MM.1S (cell line): ENCODE measurements around the gene SFXN5.

Experiments
- DNase-seq: peaks from one replicate; pipeline ENCODE4 v3.0.0-alpha.2; 2015
- H2AFZ ChIP-seq: fragments of 300-600 bp; sonication (generic); 2 replicates; pipeline ENCODE4 v1.6.0; 2016; ENCODE audit warnings: antibody characterized with exemption, low read length
- H3F3A ChIP-seq: fragments of 300-600 bp; sonication (generic); 2 replicates; pipeline ENCODE4 v1.6.1; 2016; ENCODE audit warnings: mild to moderate bottlenecking, antibody characterized with exemption, low read length, moderate library complexity, mixed read lengths; ENCODE audit not compliant: insufficient read depth
- H3K27ac ChIP-seq: fragments of 300-600 bp; sonication (generic); 2 replicates; pipeline ENCODE4 v1.5.1; 2016; ENCODE audit warnings: mild to moderate bottlenecking, low read length
- H3K27me3 ChIP-seq: fragments of 300-600 bp; sonication (generic); replicated peaks from 2 replicates; pipeline ENCODE4 v1.6.0; 2016; ENCODE audit warnings: low read length; ENCODE audit not compliant: insufficient read depth
- H3K36me3 ChIP-seq: fragments of 300-600 bp; sonication (generic); replicated peaks from 2 replicates; pipeline ENCODE4 v1.6.1; 2016; ENCODE audit warnings: mild to moderate bottlenecking, low read length, mixed read lengths; ENCODE audit not compliant: insufficient read depth
- H3K4me1 ChIP-seq: fragments of 300-600 bp; sonication (generic); 2 replicates; pipeline ENCODE4 v1.6.1; 2016; ENCODE audit warnings: low read length, mixed read lengths
- H3K4me2 ChIP-seq: fragments of 300-600 bp; sonication (generic); 2 replicates; pipeline ENCODE4 v1.6.0; 2016; ENCODE audit warnings: low read depth, low read length
- H3K4me3 ChIP-seq: fragments of 300-600 bp; sonication (generic); 2 replicates; pipeline ENCODE4 v1.5.1; 2016; ENCODE audit warnings: low read length, mixed read lengths
- H3K79me2 ChIP-seq: fragments of 300-600 bp; sonication (generic); 2 replicates; pipeline ENCODE4 v1.6.1; 2016; ENCODE audit warnings: mixed run types, low read length, mixed read lengths
- H3K9ac ChIP-seq: fragments of 300-600 bp; sonication (generic); 2 replicates; pipeline ENCODE4 v1.6.1; 2016; ENCODE audit warnings: low read length, mixed read lengths
- H3K9me2 ChIP-seq: fragments of 300-600 bp; sonication (generic); replicated peaks from 2 replicates; pipeline ENCODE4 v1.6.1; 2016; ENCODE audit warnings: mild to moderate bottlenecking, low read length, mixed read lengths; ENCODE audit not compliant: insufficient read depth
- H3K9me3 ChIP-seq: fragments of 300-600 bp; sonication (generic); replicated peaks from 2 replicates; pipeline ENCODE4 v1.6.1; 2016; ENCODE audit warnings: mild to moderate bottlenecking, low read length, mixed read lengths; ENCODE audit not compliant: insufficient read depth
- H4K20me1 ChIP-seq: fragments of 300-600 bp; sonication (generic); 2 replicates; pipeline ENCODE4 v1.6.1; 2016; ENCODE audit warnings: mild to moderate bottlenecking, low read length, moderate library complexity, mixed read lengths; ENCODE audit not compliant: insufficient read depth
- EZH2 ChIP-seq: fragments of 300-600 bp; sonication (generic); optimal IDR thresholded peaks from 2 replicates; pipeline ENCODE3; 2017; ENCODE audit warnings: low read depth, mild to moderate bottlenecking, antibody characterized with exemption, low read length, mixed read lengths
- EZH2phosphoT487 ChIP-seq: fragments of 300-600 bp; sonication (generic); IDR thresholded peaks from 2 replicates; pipeline ENCODE4 v1.6.1; 2018; ENCODE audit warnings: antibody characterized with exemption, low read length
- TF ChIP-seq, protein P1 (sequence below): fragments of 300-600 bp; sonication (generic); IDR thresholded peaks from 2 replicates; pipeline ENCODE4 v1.5.1; 2016; ENCODE audit warnings: antibody characterized with exemption, low read length, mixed read lengths

Gene SFXN5

GRCh38 chr2:72898585-72898906 lies 173.0 kb downstream of the SFXN5 start:
- Histone ChIP-seq H2AFZ (no peak overlapping the region), H3K27ac (no peak overlapping the region), H3K36me3 (no peaks in the 10 kb centered on the region), H3K9me3 (no peaks in the 10 kb centered on the region), H3F3A (no peaks in the 10 kb centered on the region), H3K9ac (no peak overlapping the region), H3K79me2 (no peaks in the 10 kb centered on the region), H3K4me3 (no peak overlapping the region), H3K27me3 (no peaks in the 10 kb centered on the region), H3K4me1 (no peaks in the 10 kb centered on the region), H4K20me1 (no peaks in the 10 kb centered on the region), H3K4me2 (no peak overlapping the region), H3K9me2 (no peaks in the 10 kb centered on the region)
- TF ChIP-seq EZH2 (no peak), EZH2phosphoT487 (no peak)
- no peak for DNase-seq

DNA sequence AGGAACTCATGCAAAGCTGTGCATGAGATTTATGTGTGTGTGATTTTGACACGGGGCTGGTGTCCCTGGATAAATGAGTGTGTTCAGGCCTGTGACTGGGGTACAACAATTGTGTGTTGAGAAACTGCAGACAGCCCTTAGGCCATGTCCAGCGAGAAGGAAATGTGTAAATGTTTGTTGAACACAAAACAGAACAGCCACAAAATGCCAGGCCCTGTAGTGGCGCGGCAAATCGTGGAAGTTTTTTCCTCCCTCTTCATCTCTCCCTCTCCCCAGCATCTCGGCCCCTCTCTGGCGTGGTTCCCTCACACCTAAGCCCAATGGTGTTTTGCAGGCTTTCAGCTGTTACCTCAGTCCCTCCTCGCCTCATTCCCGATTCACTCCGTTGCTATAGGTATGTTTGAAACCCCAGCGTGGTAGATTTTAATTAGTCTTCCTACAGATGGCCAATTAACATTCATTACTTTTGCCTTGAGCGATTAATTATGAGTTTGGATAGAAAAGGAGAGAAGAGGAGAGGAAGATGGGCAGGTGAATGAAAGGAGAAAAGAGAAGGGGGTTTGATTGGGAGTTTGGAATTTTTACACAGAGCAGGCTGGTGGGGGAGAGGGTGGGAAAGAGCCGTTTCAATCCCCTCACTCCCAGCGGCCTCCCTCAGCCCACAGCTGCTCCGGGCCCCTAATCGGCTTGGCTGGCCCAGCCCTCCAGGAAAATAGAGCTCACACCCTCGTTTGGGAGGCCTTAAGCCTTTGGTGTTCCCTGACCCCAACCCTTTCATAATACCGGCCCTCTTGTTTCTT lies 173.5 kb downstream of the SFXN5 start:
- Histone ChIP-seq H3K9me2 (no peaks in the 10 kb centered on the region), H2AFZ (no peak overlapping the region), H3F3A (no peaks in the 10 kb centered on the region), H3K9ac (no peak overlapping the region), H3K36me3 (no peaks in the 10 kb centered on the region), H3K27ac (no peak overlapping the region), H4K20me1 (no peaks in the 10 kb centered on the region), H3K79me2 (no peaks in the 10 kb centered on the region), H3K4me3 (no peak overlapping the region), H3K4me1 (no peaks in the 10 kb centered on the region), H3K4me2 (no peak overlapping the region), H3K9me3 (no peaks in the 10 kb centered on the region), H3K27me3 (no peaks in the 10 kb centered on the region)
- TF ChIP-seq EZH2, result no peak
- TF ChIP-seq EZH2phosphoT487, result no peak
- TF ChIP-seq, protein P1, sequence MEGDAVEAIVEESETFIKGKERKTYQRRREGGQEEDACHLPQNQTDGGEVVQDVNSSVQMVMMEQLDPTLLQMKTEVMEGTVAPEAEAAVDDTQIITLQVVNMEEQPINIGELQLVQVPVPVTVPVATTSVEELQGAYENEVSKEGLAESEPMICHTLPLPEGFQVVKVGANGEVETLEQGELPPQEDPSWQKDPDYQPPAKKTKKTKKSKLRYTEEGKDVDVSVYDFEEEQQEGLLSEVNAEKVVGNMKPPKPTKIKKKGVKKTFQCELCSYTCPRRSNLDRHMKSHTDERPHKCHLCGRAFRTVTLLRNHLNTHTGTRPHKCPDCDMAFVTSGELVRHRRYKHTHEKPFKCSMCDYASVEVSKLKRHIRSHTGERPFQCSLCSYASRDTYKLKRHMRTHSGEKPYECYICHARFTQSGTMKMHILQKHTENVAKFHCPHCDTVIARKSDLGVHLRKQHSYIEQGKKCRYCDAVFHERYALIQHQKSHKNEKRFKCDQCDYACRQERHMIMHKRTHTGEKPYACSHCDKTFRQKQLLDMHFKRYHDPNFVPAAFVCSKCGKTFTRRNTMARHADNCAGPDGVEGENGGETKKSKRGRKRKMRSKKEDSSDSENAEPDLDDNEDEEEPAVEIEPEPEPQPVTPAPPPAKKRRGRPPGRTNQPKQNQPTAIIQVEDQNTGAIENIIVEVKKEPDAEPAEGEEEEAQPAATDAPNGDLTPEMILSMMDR, result no peak
- no peak for DNase-seq

- Histone ChIP-seq H3F3A (no peaks in the 10 kb centered on the region), H3K4me2 (no peak overlapping the region), H3K4me3 (no peak overlapping the region), H4K20me1 (no peaks in the 10 kb centered on the region), H3K79me2 (no peaks in the 10 kb centered on the region), H3K27me3 (no peaks in the 10 kb centered on the region), H3K36me3 (no peaks in the 10 kb centered on the region), H3K27ac (no peak overlapping the region), H3K9me2 (no peaks in the 10 kb centered on the region), H3K4me1 (no peaks in the 10 kb centered on the region), H3K9me3 (no peaks in the 10 kb centered on the region), H2AFZ (no peak overlapping the region), H3K9ac (no peak overlapping the region)
- no peak for DNase-seq
- TF ChIP-seq EZH2 (no peak), EZH2phosphoT487 (no peak)
- TF ChIP-seq, protein P1, result no peak
These were observed 175.1 kb downstream of the SFXN5 start for GRCh38 chr2:72896446-72896845.

GRCh38 chr2:72895759-72896281 lies 175.7 kb downstream of the SFXN5 start:
- Histone ChIP-seq H3K4me3 (no peak overlapping the region), H3K4me1 (no peaks in the 10 kb centered on the region), H2AFZ (no peak overlapping the region), H3K79me2 (no peaks in the 10 kb centered on the region), H3F3A (no peaks in the 10 kb centered on the region), H3K36me3 (no peaks in the 10 kb centered on the region), H4K20me1 (no peaks in the 10 kb centered on the region), H3K27me3 (no peaks in the 10 kb centered on the region), H3K4me2 (no peak overlapping the region), H3K27ac (no peak overlapping the region), H3K9ac (no peak overlapping the region), H3K9me2 (no peaks in the 10 kb centered on the region), H3K9me3 (no peaks in the 10 kb centered on the region)
- TF ChIP-seq, protein P1, result no peak
- TF ChIP-seq EZH2, result no peak
- no peak for TF ChIP-seq EZH2phosphoT487
- DNase-seq, result no peak
